HG03558 (cell line): Measurements from ENCODE around the gene DNAJB12.
"Not testable (repeated sequence)": the region's sequence is repeated elsewhere in the genome, so short reads cannot be mapped to it uniquely, and the experiment has no call there.

Source experiments
- ATAC-seq: cut with Tn5 transposase; IDR thresholded peaks from one replicate; pipeline ENCODE4 v1.9.1; 2021; ENCODE audit warnings: moderate number of reproducible peaks; ENCODE audit not compliant: unreplicated experiment; ENCODE audit errors: extremely low read depth

The DNAJB12 gene

DNA sequence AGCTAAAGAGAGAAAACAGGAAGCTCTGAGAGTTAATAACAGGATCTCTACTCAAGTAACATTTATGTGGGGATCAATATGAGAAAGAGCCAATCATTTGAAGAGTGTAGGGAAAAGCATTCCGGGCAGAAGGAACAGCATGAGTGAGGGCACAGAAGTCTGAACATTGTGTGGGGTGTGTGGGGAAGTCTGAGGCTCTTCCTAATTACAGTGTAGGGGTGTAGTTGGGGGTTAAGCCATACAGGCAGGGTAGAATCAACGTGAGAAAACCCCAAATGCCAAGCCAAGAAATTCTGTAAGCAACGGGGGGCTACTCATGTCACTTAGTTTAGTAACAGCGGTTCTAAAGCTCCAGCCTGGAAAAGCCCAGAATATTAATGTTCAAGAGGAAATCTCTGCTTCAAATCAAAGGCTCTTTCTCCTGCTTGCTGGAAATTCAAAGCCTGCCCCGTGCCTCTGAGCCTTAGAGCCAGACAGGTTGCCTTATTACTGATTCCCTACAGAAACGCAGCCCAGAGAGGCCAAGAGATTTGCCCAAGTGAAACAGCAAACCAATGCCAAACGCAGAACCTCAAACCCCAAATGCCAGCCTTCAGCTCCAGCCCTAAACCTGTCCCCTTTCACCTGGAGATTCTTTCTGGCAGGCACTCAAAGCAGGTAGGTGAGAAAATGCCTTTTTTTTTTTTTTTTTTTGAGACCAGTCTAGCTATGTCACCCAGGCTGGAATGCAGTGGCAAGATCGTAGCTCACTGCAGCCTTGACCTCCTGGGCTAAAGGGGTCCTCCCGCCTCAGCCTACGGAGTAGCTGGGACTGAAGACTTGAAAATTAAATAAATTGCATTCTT lies 36.1 kb downstream of the DNAJB12 start:
- ATAC-seq = no peak

DNA sequence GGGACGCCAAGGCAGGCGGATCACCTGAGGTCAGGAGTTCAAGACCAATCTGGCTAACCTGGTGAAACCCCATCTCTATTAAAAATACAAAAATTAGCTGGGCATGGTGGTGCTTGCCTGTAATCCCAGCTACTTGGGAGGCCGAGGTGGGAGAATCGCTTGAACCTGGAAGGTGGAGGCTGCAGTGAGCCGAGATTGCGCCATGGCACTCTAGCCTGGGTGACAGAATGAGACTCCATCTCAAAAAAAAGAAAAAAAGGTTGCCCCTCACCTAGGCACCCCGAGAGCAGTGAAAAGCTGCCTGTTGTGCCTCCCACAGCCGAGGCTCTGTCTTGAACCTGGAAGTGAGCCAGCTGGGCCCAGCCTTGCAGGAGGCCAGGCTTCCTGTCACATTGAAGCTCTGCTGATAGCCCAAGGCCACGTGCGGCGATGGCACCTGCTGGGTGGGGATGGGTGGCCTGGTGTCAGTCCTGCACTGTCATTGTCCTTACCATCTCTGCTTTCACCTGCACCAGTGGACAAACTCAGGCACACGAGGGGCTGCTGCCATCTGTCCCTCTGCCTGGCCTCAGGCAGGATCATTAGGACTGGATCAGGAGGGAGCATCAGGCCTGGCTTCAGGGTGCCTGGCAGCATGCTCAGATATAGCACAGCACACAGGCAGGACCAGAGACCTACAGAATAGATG lies 37.8 kb downstream of the DNAJB12 start:
- no peak for ATAC-seq

DNA sequence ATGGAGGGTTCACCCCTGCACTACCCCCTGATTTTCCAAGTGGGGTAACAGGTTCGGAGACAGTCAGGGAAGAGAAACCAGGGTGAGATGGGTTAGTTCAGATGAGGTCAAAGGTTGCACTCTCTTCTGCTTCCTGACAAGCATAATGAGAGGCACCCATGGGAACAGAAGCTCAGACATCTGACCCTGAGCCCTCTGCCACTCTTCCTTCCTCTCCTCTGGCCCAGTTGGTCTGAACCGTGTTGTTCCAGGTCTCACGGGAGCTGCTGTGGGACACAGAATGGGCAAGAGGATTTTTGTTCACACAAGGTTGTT lies 38.4 kb downstream of the DNAJB12 start:
- ATAC-seq = no peak

DNA sequence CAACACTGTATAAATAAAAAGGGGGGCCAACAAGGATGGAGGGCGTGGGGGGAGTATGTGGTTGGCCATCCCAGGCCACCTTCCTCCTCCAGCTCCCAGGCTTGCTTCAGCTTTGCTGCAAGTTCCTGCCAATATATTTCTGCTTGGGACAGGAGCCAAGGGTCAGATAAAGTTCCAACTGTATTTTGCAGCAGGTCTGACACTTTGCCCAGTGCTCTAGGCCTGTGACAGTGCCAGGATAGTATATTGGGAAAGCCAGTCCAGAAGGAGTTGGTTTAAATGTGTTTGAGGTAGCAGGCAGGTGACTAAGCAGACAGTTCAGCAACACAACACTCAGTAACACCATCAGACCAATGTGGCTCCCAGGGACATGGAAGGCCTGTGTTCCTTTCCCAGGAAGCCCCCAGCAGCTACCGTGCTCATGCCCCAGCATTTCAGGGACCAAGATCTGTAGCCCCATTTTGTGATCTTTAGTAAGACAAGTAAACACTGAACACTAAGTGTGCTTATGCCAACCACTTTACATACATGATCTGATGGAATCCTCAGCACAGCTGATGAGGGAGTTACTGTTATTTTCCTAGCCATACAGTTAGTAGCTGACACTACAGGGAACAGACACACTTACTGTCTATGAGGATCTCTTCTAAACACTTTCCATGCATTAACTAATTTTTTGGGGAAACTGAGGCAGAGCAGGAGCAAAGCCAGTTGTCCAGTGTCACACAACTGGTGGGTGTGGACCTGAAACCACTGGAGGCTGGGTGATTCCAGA lies 38.9 kb downstream of the DNAJB12 start:
- ATAC-seq = no peak

DNA sequence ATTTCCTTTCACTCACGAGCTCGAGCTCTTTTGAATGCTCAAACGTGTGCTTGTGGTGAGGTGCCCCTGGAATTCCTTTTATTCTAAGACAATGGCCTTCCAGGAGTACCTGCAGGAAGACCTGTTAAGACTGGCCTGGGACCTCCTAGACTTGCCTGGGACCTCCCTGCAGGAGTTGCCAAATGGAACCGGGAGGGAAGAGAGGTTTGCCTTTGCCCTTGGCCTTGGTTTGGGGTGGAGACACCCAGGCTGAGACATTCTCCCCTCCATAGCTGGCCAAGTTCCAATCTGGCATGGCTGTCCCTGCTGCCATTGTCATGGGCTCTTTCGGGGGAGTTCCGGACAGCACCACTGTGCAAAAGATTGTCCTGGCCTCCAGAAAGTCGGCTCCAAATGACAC lies 39.7 kb downstream of the DNAJB12 start:
- no peak for ATAC-seq

DNA sequence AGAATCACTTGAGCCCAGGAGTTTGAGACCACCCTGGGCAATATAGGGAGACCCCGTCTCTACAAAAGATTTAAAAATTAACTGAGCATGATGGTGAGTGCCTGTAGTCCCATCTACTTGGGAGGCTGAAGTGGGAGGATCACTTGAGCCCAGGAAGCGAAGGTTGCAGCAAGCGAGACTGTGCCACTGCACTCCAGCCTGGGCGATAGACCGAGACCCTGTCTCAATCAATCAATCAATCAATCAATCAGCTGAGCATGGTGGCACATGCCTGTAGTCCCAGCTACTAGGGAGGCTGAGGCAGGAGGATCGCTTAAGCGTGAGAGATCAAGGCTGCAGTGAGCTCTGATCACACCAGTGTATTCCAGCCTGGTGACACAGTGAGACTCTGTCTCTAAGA lies 40.5 kb downstream of the DNAJB12 start:
- no peak for ATAC-seq

DNA sequence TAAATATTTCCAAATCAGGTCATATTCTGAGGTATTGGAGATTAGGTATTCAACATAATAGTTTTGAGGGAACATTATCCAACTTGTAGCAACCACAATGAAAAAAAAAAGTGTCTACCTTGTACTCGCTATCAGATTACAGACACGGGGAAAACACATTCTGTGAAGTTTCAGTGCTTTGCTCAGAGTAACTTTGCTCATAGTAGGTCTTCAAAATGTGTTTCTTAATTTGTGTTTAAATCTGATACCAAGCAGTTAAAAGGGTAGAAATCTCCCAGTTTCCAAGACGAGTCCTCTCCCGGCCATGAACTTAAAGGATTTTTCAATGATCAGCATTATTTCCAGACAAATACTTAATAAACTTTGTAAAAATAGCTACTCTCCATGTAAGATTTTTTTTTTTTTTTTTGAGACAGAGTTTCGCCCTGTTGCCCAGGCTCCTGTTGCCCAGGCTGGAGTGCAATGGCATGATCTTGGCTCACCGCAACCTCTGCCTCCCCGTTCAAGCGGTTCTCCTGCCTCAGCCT lies 41.8 kb downstream of the DNAJB12 start:
- no peak for ATAC-seq

DNA sequence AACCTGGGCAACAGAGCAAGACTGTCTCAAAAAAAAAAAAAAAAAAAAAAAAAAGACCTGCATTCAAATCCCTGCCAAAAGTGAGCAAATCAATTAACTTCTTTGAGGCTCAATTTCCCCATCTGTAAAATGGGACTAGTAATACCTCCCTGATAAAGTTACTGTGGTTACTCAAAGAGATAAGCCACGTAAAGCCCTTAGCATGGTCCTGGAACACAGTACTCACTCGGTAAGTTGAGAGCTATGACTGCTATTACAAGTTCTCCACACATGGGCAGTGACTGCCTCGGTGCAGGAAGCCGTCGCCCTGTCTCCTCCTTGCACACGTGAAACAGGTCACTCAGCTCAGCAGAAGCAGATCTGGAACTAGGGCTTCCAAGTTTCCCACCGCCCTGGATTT lies 43.1 kb downstream of the DNAJB12 start:
- ATAC-seq = no peak

DNA sequence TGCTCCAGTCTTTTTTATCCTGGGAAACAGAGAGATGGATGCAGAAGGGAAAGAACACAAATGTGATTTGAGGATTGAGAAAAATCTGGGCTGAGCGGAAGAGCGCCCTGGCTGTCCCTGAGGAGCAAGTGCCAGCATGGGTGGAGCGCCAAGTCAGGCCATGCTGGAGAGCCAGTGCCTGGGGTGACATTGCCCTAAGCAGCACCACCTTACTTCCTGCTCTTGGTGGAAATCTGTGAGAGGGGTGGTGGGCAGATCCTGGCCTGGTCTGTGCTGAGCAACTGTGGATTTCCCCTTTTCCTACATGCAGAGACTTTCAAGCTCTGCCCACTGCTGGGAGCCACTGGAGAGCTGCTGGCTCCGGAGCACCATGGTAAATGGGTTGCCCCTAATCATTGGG lies 44.1 kb downstream of the DNAJB12 start:
- no peak for ATAC-seq

DNA sequence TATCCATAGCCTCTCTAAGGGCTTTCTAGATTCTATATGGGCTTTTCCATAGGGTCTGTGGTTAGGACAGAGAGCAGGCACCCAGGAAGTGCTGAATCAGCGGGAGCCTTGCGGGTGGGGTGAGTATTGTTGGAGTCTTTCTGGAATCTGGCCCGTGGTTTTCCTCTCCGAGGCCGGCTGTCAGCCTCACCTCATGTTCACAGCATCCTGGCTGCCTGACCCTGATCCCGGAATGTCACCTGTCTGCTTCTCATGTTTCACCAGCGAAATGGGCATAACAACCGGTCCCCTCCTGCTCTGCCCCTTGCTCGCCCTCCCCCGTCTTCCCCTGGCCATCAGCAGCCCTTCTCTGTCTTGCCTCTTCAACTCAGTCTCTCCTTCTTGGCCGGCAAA lies 44.5 kb downstream of the DNAJB12 start:
- ATAC-seq = no peak

DNA sequence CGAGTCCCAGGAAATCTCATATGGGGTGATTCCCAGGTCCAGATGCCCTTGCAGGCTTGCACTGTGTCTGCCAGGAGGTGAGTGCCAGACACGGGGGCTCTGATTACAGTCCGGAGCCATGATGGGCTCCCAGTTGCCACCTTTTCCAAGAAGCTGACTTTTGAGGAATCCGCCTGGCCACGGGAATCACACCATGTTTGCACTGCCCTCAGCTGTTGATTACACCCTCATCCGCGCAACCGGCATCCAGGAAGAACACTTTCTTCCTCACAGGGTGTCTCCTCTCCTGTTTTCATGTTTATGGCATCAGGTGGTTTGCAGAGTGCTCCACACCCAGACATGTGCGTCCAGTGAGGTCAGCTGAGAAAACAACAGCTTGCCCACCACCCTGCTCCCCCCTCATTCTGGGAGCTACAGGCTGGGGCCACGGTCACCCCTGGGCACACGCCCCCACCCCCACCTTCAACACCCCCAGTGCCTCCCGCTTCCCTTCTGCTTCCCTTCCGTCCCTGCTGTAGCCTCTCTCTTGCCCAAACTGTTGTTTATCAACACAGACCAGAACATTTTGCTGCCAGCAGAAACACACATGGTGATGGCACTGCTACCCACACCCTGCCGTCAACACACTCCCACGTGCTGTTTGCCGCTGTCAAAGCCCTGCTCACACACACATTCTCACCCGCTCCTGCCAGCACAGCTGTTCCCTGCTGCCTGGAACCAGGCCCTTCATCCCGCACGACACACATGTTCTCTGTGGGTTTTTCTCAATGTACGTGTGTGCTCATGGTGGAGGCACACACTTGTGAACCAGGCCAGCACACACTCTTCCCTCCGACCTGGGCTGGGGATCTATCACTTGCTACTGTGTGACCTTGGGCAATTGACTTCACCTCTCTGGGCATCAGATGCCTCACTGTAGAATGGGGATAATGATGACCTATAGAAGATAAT lies 45.2 kb downstream of the DNAJB12 start:
- no peak for ATAC-seq

DNA sequence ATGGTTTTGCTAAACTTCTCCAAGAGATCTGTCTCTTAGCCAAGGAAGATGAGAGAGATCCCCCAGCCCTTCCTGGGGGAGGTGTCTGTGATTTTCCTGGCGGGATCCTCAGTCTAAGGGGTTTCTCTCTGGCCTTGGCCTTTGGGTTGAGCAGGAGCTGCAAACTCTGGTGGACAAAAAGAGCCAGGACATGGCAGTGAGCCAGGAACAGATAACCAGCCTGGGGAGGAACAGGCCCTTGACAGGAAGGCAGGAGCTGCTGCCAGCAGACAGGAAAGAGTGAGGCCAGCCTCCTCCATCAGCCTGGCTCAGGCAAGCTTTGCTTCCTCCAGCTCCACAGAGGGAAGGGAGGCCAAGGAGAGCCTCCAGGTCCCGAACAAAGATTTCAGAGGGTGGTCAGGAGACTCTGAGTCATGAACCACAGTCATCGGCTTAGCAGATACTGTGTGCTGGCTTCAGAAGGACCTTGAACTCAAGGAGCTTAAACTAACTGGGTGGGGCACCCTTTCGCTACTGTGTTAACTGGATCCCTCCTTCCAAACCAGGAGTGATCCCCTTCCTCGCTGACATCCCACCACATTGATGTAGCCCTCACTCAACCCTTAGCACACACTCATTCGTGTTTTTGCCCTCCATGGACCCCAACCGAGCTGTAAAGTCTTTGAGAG lies 46.3 kb downstream of the DNAJB12 start:
- ATAC-seq = no peak

DNA sequence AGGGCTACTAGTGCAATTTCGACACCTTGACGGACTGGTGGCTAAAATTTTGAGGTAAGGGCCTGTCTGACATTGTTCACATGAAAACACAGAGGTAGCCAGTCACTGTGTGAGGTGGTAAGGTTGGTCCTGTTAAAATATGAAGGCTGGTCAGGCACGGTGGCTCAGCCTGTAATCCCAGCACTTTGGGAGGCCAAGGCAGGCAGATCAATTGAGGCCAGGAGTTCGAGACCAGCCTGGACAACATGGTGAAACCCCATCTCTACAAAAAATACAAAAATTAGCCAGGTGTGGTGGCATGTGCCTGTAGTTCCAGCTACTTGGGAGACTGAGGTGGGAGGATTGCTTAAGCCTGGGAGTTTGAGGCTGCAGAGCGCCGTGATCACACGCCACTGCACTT lies 47.0 kb downstream of the DNAJB12 start:
- not testable (repeated sequence) for ATAC-seq

DNA sequence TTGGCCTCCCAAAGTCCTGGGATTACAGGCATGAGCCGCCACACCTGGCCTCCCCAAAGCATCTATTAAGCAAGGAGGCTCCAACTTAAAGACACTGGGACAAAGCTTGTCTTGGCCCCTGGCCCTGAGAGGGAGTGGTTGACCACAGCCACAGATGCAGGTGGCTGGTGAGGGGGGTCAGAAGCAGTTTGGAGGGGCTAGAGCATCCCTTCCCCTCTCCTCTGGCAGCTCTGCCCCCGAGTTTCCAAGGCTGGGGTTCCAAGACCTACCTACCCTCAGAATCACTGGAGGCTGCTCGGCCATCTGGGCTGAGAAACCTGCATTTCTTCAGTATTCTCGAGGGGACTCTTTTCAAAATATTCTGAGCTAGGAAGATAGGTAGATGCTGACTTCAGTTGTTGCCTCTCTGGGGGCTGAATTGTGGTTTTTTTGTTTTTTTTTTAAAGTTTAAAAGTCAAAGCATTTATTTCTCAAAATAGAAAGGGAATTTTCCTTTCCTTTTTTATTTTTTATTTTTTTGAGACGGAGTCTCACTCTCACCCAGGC lies 48.4 kb downstream of the DNAJB12 start:
- no peak for ATAC-seq

DNA sequence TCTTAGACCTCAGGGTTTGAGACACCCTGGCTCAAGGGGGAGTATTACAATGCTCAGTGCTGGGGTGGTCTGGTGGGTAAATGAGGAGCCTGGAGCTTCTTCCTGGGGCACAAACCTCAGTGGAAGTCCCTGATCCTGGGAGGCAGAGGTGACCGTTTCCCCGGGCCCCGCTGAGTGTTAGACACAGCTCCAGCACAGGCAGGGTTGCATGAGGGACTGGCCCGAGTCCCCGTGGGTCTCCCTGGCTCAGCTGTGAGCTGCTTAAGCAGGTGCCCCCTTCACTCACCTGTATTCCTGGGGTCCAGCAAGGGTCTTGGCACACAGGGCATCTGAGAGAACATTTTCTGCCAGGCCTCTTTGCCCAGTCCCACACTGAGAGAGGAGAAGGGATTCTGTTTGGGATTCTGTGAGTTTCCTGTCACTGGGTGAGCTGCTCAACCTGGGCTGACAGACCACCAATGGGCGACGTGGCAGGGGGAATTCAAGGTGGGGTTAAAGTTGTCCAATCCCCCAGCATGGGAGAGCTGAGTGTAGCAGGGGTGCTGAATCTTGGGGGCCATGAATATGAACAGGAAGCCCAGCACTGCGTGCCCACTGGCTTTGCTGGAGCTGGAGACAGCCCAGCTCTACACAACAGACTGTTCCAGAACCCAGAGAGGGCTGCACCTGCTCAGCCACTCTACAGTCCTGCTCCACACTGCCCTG lies 51.1 kb downstream of the DNAJB12 start:
- no peak for ATAC-seq

DNA sequence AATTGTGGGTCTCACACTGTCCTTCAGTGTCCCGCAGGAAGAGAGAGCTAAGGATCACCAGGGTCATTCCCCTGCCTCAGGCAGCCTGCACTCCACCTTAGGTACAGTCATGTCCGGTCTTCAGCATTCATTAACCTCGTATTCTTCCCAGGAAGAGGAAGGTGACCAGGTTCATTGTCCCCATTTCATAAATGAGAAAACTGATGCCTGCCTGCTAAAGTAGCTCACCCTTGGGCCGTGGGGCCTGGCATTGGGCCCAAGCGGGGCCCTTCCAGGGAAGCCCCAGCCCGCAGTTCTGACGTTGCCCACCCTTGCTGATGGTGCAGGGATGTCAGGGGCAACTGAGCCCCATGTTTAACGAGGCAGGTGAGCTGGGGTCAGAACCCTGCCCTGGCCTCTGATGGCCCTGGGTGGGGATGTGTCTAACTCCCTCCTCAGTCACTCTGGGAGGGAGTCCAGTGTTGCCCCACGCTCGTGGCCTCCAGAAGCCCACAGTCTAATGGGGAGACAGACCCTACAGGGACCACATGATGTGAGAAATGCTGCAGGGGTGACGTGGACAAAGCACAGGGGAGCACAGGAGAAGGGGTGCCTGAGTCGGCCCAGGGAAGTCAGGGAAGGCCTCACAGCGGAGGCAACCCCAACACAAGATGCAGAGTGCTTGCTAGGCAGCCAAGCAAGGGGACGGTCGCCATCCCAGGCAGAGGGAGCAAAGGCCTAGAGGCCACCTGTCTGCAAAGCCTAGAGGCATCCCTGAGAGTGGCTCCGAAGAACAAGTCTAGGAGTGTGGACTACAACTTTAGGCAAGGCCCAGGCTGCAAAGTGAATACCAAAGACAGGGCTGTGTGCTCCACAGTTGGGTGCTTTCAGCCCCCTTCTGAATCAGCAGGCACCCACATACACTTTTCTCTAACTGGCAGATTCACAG lies 55.9 kb downstream of the DNAJB12 start:
- no peak for ATAC-seq

DNA sequence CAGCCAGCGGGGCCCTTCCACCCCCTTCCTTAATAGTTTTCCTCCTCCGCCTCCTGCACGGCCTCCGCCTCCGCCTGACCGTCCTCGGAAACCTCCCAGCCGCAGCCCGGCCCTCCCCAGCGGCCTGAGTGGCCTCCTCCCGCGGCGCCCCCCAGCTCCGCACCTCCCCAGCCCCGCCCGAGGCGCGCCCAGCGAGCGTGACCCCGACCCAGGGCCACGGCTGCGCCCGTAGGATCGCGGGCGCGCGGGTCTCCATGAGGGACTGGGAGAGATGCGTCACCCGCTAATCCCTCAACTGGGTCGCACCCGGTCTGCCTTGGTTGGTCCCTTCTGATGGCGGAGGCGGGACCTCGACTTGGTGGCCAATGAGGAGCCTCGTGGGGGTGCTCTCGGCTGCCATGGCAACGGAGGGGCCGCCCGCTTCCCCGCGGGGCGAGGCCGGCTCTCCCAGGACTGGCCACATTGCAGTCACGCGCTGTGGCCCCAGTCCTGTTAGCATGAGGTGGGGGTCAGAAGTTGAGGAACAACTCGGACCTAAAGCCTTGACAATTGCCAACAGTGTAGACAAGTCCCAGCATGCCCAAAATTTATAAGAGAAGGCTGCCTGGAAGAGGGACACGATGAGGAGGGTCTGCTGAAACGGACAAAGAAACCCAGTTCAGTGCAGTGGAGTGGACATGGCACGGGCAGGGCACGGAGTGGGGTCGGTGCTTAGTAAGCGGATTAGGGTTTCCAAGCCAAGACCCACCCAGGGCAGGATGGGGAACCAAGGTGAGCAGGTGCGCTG lies 56.7 kb downstream of the DNAJB12 start:
- ATAC-seq = peak; percentile 57
